GM19372 (cell line): ENCODE data around the gene TRABD2B.

Experiments
- ATAC-seq: cut with Tn5 transposase; IDR thresholded peaks from one replicate; pipeline ENCODE4 v1.9.1; 2021; ENCODE audit warnings: mild to moderate bottlenecking, low read depth, moderate library complexity; ENCODE audit not compliant: unreplicated experiment

The TRABD2B gene

GRCh38 chr1:47887475-47888293, 109.5 kb downstream of the TRABD2B start:
- ATAC-seq, result no peak

- ATAC-seq, result no peak
These were observed 110.1 kb downstream of the TRABD2B start for GRCh38 chr1:47887060-47887459.

- ATAC-seq, result no peak
These were observed 111.0 kb downstream of the TRABD2B start for GRCh38 chr1:47886141-47886540.

GRCh38 chr1:47885062-47885830, 111.9 kb downstream of the TRABD2B start:
- no peak for ATAC-seq

- ATAC-seq, result no peak
These were observed 113.2 kb downstream of the TRABD2B start for GRCh38 chr1:47883963-47884362.

- no peak for ATAC-seq
These were observed 115.4 kb downstream of the TRABD2B start for GRCh38 chr1:47881505-47882442.

GRCh38 chr1:47876587-47876963, 120.6 kb downstream of the TRABD2B start:
- no peak for ATAC-seq

- no peak for ATAC-seq
These were observed 121.2 kb downstream of the TRABD2B start for GRCh38 chr1:47875831-47876586.

GRCh38 chr1:47875036-47875435, 122.1 kb downstream of the TRABD2B start:
- ATAC-seq, result no peak

- no peak for ATAC-seq
These were observed 123.8 kb downstream of the TRABD2B start for GRCh38 chr1:47873337-47873736.

- no peak for ATAC-seq
These were observed 124.3 kb downstream of the TRABD2B start for GRCh38 chr1:47872886-47873285.

GRCh38 chr1:47871799-47872353, 125.3 kb downstream of the TRABD2B start:
- no peak for ATAC-seq

GRCh38 chr1:47870946-47871676, 126.1 kb downstream of the TRABD2B start:
- no peak for ATAC-seq

GRCh38 chr1:47870480-47870879, 126.7 kb downstream of the TRABD2B start:
- no peak for ATAC-seq

GRCh38 chr1:47868348-47868676, 128.9 kb downstream of the TRABD2B start:
- ATAC-seq, result no peak

GRCh38 chr1:47867438-47868347, 129.5 kb downstream of the TRABD2B start:
- no peak for ATAC-seq

- ATAC-seq, result no peak
These were observed 130.4 kb downstream of the TRABD2B start for GRCh38 chr1:47866601-47867437.
